Aorta (tissue), 5 donors: ENCODE data around the gene UNKL. TPM values are rescaled to one million over a fixed set of nuclear protein-coding genes. Genes with fewer than 3 reads are reported as not detected.
A peak's percentile ranks its signal among the peaks of the same experiment; 100 is the strongest.

Experiments
- ATAC-seq: fragments of 200-7000 bp; cut with Tn5 transposase; one replicate; pipeline ENCODE4 v1.9.1; 2022; ENCODE audit warnings: moderate library complexity; ENCODE audit not compliant: low FRiP score
- DNase-seq, 2 donors: peaks; one replicate each; pipeline ENCODE4 v3.0.0-alpha.2; 2020
- H3K27ac ChIP-seq, 2 donors: one replicate each; pipeline ENCODE4 v1.5.1; 2013; ENCODE audit warnings: low read length in 2 of 2, mild to moderate bottlenecking in 2 of 2, moderate library complexity in 2 of 2, control low read depth in 1 of 2, inconsistent platforms in 1 of 2, low read depth in 1 of 2
- H3K27me3 ChIP-seq, 2 donors: one replicate each; pipeline ENCODE4 v1.6.1; 2013; ENCODE audit warnings: control low read depth in 1 of 2, low read length in 1 of 2, mild to moderate bottlenecking in 1 of 2, moderate library complexity in 1 of 2; ENCODE audit not compliant: insufficient read depth in 2 of 2, control insufficient read depth in 1 of 2
- H3K36me3 ChIP-seq, 2 donors: one replicate each; pipeline ENCODE4 v1.6.1; 2013; ENCODE audit warnings: control low read depth in 1 of 2, low read length in 1 of 2, mild to moderate bottlenecking in 1 of 2; ENCODE audit not compliant: insufficient read depth in 2 of 2, control insufficient read depth in 1 of 2
- H3K4me1 ChIP-seq, 2 donors: one replicate each; pipeline ENCODE4 v1.6.1; 2013; ENCODE audit warnings: low read length in 2 of 2, control low read depth in 1 of 2, mild to moderate bottlenecking in 1 of 2, moderate library complexity in 1 of 2; ENCODE audit not compliant: insufficient read depth in 2 of 2, control insufficient read depth in 1 of 2
- H3K4me3 ChIP-seq, 2 donors: one replicate each; pipeline ENCODE4 v1.5.1; 2013; ENCODE audit warnings: low read length in 2 of 2, control low read depth in 1 of 2, mild to moderate bottlenecking in 1 of 2
- H3K9me3 ChIP-seq: one replicate; pipeline ENCODE4 v1.6.1; 2013; ENCODE audit warnings: mild to moderate bottlenecking, low read length; ENCODE audit not compliant: control insufficient read depth
- WGBS, 2 donors: extraction: QIAGEN DNeasy Blood & Tissue Kit; methylation state at CpG; one replicate each; pipeline ENCODE4 v1.1.7; 2013; 5-methylcytosine and 5-hydroxymethylcytosine counted together
- intact Hi-C, 2 donors: fragments of 100-400 bp; cut with DNase I; formaldehyde crosslinking; loops; one replicate each; pipeline versions ENCODE4 v1.14.2 to v1.15.0; 2022
- polyA plus RNA-seq, 2 donors: library from polyadenylated mRNA; stranded (reverse); fragments of 200-250 nt; gene quantifications; one replicate each; pipeline ENCODE4 v1.2.3, GENCODE V29; 2013
- total RNA-seq, 2 donors: library from RNA; stranded (reverse); fragmentation: NEBNext Ultra II Directional; extraction: Animal tissue kit (Norgen Biotek cat#: 25700); gene quantifications; one replicate each; pipeline ENCODE4 v1.2.1, GENCODE V29; 2021
- donor health status: healthy with polysubstance abuse.
- donor health status: Bipolar disorder and iron deficiency.
- donor health status: DM: no; HTN: no; CAD: no.
- donor health status: DM: no; HTN: no; CAD: no.
- donor health status: DM: yes; HTN: yes; CAD: no.

UNKL gene
- total and polyA plus RNA-seq, 4 donors, result 8.8 to 34.6 (median 22.6) TPM

GRCh38 chr16:1357906-1358566 lies 56.5 kb downstream of the UNKL start:
- H3K4me1 ChIP-seq, result no peaks in the 10 kb centered on the region
- ATAC-seq (peak; percentile 3), DNase-seq (no peak)
- no peak overlapping the region for H3K27ac ChIP-seq
- peaks cover 0 to 2% of the 10 kb centered on the region in 2 donors for H3K36me3 ChIP-seq
- intact Hi-C loops, result no loop called here
- no peaks in the 10 kb centered on the region for H3K9me3 ChIP-seq
- H3K4me3 ChIP-seq, result no peak overlapping the region
- no peaks in the 10 kb centered on the region for H3K27me3 ChIP-seq
- 81 to 83% methylated on average over 19 of the region's 19 CpGs for WGBS, 2 donors

GRCh38 chr16:1356061-1356900 lies 58.2 kb downstream of the UNKL start:
- Histone ChIP-seq H3K36me3 (no peaks in the 10 kb centered on the region), H3K27me3 (no peaks in the 10 kb centered on the region), H3K4me1 (no peaks in the 10 kb centered on the region), H3K27ac (no peak overlapping the region), H3K4me3 (no peak overlapping the region), H3K9me3 (no peaks in the 10 kb centered on the region)
- no peak for DNase-seq
- 79 to 80% methylated on average over 30 to 33 of the region's 33 CpGs for WGBS, 2 donors
- ATAC-seq, result no peak
- intact Hi-C loops, result no loop called here

- ATAC-seq (no peak), DNase-seq (no peak)
- no peaks in the 10 kb centered on the region for H3K27me3 ChIP-seq
- no peak overlapping the region for H3K27ac ChIP-seq
- WGBS, 2 donors, result 77 to 82% methylated on average over 15 of the region's 15 CpGs
- no peaks in the 10 kb centered on the region for H3K4me1 ChIP-seq
- no peaks in the 10 kb centered on the region for H3K9me3 ChIP-seq
- H3K4me3 ChIP-seq, result no peak overlapping the region
- H3K36me3 ChIP-seq, result no peaks in the 10 kb centered on the region
- intact Hi-C loops, result no loop called here
Measured at GRCh38 chr16:1355591-1355990, 58.9 kb downstream of the UNKL start.

GRCh38 chr16:1354815-1355540 lies 59.5 kb downstream of the UNKL start:
- Histone ChIP-seq H3K27me3 (no peaks in the 10 kb centered on the region), H3K27ac (no peak overlapping the region), H3K36me3 (no peaks in the 10 kb centered on the region), H3K9me3 (no peaks in the 10 kb centered on the region), H3K4me3 (no peak overlapping the region), H3K4me1 (no peaks in the 10 kb centered on the region)
- 89 to 91% methylated on average over 49 of the region's 49 CpGs for WGBS, 2 donors
- DNase-seq (no peak), ATAC-seq (no peak)
- intact Hi-C loops, result loop anchor here in 1 of 2 donors (5.0 kb wide), 1 partner anchor 67 kb away; the partner anchor contains the start of gene UQCC4

GRCh38 chr16:1351582-1352362 lies 62.7 kb downstream of the UNKL start, which contains the start of the genes GNPTG and TSR3:
TSS of gene GNPTG (plus strand) at chr16:1351931. CDS start at chr16:1351966, 35 bp downstream.
TSS of gene TSR3 (minus strand) at chr16:1351878. CDS start at chr16:1351804, 74 bp downstream.
- H3K4me1 ChIP-seq, result no peaks in the 10 kb centered on the region
- intact Hi-C loops, result loop anchor here in 1 of 2 donors (5.0 kb wide), 1 partner anchor 71 kb away; the partner anchor contains the start of gene UQCC4
- no peaks in the 10 kb centered on the region for H3K36me3 ChIP-seq
- peak; percentile 90 to 94 for DNase-seq
- no peak within 1 kb of the TSS for H3K27ac ChIP-seq
- peak; percentile 85 for ATAC-seq
- 0% methylated on average over 72 to 98 of the region's 98 CpGs for WGBS, 2 donors
- H3K27me3 ChIP-seq, result no peaks in the 10 kb centered on the region
- peak within 1 kb of the TSS; percentile 67 to 70 for H3K4me3 ChIP-seq
- no peaks in the 10 kb centered on the region for H3K9me3 ChIP-seq

- H3K27ac ChIP-seq, result no peak overlapping the region
- WGBS, 2 donors, result 1% methylated on average over 30 to 35 of the region's 35 CpGs
- no peak for DNase-seq
Measured at GRCh38 chr16:1351215-1351581, 63.3 kb downstream of the UNKL start.

GRCh38 chr16:1350691-1351090 lies 63.8 kb downstream of the UNKL start:
- Histone ChIP-seq H3K27me3 (no peaks in the 10 kb centered on the region), H3K27ac (no peak overlapping the region), H3K36me3 (no peaks in the 10 kb centered on the region), H3K4me1 (no peaks in the 10 kb centered on the region), H3K9me3 (no peaks in the 10 kb centered on the region), H3K4me3 (peak overlapping the region in 1 of 2 donors; percentile 70)
- intact Hi-C loops, result loop anchor here in 1 of 2 donors (5.0 kb wide), 1 partner anchor 72 kb away; the partner anchor contains the start of gene UQCC4
- 80 to 82% methylated on average over 19 of the region's 19 CpGs for WGBS, 2 donors
- no peak for ATAC-seq
- DNase-seq, result no peak

More at GRCh38 chr16:1351215-1351581, 63.3 kb downstream of the UNKL start:
- intact Hi-C loops, result loop anchor here in 1 of 2 donors (5.0 kb wide), 1 partner anchor 71 kb away; the partner anchor contains the start of gene UQCC4
- Histone ChIP-seq H3K4me3 (peak overlapping the region; percentile 67 to 70), H3K36me3 (no peaks in the 10 kb centered on the region), H3K27me3 (no peaks in the 10 kb centered on the region), H3K4me1 (no peaks in the 10 kb centered on the region), H3K9me3 (no peaks in the 10 kb centered on the region)
- peak; percentile 15 for ATAC-seq

GRCh38 chr16:1349951-1350350 lies 64.6 kb downstream of the UNKL start:
- H3K4me3 ChIP-seq, result no peak overlapping the region
- ATAC-seq (no peak), DNase-seq (no peak)
- no peaks in the 10 kb centered on the region for H3K36me3 ChIP-seq
- no peak overlapping the region for H3K27ac ChIP-seq
- H3K9me3 ChIP-seq, result no peaks in the 10 kb centered on the region
- WGBS, 2 donors, result 91 to 94% methylated on average over 16 to 17 of the region's 17 CpGs
- H3K27me3 ChIP-seq, result no peaks in the 10 kb centered on the region
- intact Hi-C loops, result loop anchor here in 1 of 2 donors (5.0 kb wide), 1 partner anchor 72 kb away; the partner anchor contains the start of gene UQCC4
- no peaks in the 10 kb centered on the region for H3K4me1 ChIP-seq
